SKM-1 (cell line): ENCODE results near the gene DPEP1.
"Not testable (repeated sequence)": the region's sequence is repeated elsewhere in the genome, so short reads cannot be mapped to it uniquely, and the experiment has no call there.

Experiments used
- DNase-seq: peaks from one replicate; lab custom pipeline; 2025; ENCODE audit not compliant: unreplicated experiment; lab: John Stamatoyannopoulos, UW

The DPEP1 gene

DNA sequence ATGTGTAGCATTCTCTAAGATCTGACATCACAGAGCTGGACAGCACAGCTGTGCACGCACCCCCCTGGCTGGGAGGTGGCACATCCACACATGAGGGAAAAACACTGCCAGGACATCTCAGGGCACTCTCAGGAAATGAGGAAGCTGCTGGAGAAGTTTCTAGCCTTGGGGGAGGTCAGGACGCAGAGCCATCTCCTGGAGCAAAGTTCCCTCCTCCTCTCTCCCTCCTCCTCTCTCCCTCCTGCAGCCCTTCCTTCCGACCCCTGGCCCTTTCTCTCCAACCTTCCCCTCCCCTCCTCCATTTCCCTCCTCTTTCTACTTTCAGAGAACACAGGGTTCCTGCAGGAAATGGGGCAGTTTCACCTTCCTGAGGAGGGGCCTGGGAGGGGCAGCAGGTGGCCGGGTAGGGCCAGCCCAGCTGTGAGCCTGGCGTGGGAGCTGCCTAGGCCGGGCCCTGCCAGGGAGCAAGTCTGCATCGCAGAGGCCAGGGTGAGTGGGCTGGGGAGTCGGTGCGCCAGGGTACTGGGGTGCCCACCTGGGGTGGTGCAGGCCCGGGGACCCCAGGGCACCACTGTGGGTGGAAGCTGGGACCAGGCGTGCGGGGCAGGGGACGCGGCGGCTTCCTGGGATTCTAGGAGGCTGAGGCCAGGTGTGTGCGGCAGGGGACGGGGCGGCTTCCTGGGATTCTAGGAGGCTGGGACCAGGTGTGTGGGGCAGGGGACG lies at the start of gene DPEP1:
DPEP1 (plus strand) TSS at position 412 of the 723 bp plus-strand sequence. CDS start 16,769 bp downstream, outside the sequence.
- no peak for DNase-seq

DNA sequence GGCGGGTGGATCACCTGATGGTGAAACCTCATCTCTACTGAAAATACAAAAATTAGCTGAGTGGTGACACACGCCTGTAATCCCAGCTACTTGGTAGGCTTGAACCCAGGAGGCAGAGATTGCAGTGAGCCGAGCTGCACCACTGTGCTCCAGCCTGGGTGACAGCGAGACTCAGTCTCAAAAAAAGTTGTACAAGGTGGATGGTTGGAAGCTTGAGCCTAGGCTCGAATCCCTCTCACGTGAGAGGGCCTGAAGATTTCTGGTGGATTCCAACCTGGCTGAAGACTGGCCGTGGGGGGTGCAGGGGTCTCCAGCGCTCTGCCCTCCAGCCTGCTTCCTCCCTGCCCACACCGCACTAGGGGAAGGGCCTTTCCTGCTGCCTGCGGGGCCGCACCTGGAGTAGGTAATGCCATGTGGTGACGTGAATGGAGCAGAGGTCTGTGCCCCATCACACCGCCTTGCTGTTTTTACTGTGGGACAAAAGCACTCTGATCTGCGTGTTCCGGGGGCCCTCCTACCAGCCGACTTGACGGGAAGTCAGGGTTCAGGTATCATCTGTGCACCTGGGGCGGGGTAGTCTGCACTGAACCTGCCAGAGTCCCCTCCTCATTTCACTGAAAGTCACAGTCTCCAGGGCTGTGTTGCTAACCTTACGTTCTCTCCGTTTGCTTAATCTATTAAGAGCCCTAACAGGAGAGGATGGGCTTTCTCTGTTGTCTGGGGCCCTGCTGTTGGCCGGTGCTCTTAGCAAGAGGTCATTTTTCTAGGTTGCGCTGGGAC lies 48.8 kb upstream of the DPEP1 start:
- no peak for DNase-seq

DNA sequence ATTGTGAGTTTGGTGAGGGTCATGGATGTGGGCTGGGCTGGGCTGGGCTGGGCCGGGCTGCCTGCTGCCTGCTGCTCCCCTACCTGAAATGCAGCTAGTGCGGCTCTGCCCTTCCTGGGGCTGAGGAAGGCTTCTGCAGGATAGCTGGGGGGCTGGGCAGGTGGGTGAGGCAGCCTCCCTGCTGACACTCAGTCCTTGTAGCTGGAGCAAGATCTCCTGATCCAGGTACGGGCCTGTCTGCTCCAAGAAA lies 48.3 kb upstream of the DPEP1 start:
- DNase-seq: no peak

DNA sequence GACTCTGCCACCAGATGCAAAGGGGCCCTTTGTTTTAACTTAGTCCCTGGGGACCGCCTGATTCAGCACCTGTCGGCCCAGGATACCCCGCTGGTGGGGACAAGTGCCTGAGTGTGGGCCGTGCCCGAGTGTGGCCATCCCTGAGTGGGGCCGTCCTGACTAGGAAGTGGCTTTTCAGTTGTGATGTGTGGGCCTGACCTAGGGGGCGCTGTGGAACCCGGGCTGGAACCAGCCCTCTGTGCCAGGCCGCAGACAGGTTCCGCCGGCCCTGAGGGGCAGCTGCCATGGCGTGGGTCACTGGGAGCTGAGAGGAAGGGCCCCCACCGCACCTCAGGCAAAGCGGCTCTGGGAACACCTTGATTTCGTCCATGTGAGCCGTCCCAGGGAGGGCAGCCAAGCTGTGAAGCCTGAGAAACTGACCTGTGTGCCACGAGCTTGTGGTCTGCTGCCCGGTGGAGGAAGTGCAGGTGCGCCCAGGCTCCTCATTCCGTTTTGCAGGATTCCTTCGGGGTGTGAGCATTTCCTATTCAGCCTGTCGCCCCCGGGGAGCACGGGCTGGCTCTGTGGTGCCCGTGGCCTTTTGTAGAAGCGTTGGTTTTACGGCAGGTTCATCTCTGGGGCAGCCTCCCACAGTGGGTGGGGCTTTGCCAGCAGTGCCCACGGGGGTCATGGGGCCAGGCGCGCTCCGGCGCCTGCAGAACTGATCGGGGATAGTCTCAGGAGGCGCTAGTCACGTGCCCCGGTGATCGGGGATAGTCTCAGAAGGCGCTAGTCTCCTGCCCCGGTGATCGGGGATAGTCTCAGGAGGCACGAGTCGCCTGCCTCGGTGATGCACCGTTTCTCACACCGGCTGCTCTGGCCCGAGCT lies 47.7 kb upstream of the DPEP1 start:
- peak; percentile 50 for DNase-seq

DNA sequence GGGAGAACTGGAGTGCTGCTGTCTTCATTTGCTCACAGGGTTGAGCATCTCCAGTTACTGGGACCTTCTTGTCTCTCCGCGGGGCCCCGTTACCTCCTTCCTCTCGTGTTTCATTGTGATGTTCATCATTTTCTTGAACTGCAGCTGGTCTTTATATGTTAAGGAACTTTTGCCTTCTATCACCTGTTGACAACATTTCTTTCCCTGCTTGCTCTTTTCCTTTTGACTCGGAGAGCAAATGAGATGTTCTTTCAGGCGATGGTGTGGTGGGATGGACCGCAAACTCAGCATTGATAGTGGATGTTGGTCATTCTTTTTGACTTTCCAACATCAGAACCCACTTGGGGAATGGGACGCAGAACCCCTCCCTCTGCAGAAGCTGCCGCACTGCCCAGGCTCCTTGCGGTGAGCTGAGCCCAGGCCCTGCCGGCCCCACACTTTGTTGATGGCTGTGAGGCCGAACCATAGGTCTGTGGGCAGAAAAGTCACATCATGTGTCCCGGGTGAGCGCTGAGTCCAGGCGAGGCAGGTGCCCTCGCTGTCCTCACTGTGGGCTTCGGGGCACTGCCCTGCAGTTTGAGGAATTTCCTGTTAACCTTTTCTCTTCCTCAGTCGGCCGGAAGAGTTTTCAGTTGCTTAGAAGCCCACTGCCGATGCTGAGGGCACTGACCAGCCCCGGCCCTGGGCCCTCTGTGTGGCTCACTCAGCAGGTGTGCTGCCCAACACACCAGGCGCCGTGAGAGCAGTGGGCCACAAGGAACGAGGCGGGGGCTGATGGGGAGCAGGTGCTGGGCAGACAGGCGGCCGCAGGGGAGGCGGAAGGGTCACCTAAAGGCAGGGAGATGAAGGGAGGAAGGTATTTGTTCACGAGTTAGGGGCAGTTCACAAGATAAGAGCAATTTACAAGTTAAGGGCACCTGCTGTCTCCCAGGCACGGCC lies 45.5 kb upstream of the DPEP1 start:
- DNase-seq: no peak

DNA sequence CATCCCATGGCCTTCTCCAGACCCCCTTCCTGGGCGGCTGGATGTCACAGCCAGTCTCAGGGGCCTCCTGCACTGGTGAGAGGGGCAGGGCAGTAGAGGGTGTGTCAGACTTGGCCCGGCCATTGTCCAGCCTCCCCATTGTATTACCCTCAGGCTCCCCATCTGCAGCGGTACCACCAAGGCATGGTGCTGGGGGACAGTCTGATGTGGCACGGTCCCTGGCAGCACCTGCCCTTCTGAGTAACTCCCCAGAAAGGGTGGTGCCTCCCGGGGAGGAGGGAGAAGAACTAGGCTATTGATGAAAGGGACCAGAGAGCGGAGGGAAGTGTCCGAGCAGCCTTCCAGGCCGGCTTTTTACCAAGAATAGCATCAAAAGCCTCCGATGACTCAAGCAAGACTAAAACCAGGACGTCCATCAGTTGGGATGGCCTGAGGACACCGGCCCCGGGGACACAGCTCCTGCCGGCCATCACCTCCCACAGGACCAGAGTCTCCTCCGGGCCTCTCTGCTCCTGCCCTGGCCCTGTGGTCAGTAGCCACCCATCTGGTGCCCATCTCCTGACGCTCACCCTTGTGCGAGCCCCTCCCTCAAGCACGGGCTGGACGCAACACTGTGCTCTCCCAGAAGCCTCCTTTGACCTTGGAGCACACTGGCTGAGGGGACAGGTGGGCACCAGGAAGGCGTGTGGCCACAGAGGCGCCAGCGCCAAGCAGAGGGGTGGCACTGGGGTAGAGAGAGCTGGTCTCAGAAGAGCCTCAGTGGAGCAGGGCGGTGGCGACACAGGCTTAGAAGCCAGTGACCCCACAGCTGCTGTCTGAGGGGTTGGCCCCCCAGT lies 43.7 kb upstream of the DPEP1 start:
- no peak for DNase-seq

DNA sequence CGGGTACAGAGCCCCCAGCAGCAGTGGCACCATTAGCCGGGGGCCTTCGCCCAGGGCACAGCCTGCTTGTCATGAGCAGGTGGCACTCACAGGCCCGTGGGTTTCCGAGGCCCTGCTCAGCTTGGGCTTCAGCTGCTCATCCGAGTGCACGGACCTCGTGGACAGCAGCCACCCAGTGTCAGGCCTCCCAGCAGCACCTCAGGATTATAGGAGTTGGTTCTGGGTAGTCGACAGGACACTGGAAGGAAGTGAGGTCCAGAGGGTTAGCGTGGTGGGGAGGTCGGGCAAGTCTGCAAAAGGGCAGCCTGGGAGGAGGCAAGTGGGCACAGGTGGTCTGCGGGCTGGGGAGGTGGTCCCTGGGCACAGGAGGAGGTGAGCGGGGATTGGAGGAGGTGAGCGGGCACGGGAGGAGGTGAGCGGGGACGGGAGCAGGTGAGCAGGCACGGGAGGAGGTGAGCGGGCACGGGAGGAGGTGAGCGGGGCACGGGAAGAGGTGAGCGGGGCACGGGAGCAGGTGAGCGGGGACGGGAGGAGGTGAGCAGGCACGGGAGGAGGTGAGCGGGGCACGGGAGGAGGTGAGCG lies 43.0 kb upstream of the DPEP1 start:
- no peak for DNase-seq

DNA sequence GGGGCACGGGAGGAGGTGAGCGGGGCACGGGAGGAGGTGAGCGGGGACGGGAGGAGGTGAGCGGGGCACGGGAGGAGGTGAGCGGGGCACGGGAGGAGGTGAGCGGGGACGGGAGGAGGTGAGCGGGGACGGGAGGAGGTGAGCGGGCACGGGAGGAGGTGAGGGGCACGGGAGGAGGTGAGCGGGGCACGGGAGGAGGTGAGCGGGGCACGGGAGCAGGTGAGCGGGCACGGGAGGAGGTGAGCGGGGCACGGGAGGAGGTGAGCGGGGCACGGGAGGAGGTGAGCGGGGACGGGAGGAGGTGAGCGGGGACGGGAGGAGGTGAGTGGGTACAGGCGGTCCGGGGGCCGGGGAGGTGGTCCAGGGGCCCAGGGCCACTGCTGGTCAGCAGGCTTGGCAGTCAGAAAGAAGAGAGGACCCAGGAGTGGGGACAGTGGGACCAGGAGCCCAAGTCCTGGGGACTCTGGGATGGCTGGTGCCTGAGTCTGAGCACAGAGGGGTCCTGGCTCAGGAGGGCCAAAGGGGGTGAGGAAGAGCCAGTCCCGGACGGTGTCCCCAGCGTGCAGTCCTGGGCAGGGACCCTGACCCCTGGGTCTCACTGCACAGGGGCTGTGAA lies 42.4 kb upstream of the DPEP1 start:
- not testable (repeated sequence) for DNase-seq

DNA sequence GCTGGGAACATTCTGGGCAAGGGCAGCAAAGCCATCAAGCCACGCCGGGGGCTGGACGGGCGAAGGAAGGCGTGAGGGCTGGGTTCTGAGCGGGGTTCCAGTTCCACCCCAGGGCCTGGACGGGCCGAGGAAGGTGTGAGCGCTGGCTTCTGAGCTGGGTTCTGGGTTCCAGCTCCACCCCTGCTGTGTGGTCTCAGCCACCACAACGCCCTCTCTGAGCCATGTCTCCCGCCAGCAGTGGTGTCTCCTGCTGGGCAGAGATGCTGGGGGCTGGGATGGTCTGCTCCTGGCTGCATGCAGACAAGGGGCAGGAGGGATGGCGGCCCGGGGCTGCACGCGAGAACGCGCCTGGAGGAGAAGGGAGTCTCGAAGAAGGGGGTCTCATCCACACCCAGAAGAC lies 41.8 kb upstream of the DPEP1 start:
- DNase-seq: no peak

DNA sequence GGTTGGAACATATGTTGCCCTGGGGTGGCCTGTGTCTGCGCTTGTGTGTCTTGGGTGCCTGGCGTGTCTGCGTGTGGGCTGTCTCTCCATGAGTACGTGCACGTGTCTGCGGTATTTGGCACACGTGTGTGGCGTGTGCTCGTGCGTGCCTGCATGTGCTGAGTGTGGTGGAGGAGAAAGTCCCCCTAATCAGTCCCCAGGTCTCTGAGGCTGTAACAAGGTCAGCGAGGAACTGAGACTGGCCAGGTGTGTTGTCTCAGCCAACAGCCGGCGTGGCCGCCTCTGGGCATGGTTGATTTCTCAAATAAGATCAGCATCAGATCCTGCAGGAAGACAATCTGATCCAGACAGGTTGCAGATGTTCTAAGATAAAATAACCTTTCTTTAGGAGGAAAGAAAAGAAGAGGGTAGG lies 41.4 kb upstream of the DPEP1 start:
- no peak for DNase-seq

DNA sequence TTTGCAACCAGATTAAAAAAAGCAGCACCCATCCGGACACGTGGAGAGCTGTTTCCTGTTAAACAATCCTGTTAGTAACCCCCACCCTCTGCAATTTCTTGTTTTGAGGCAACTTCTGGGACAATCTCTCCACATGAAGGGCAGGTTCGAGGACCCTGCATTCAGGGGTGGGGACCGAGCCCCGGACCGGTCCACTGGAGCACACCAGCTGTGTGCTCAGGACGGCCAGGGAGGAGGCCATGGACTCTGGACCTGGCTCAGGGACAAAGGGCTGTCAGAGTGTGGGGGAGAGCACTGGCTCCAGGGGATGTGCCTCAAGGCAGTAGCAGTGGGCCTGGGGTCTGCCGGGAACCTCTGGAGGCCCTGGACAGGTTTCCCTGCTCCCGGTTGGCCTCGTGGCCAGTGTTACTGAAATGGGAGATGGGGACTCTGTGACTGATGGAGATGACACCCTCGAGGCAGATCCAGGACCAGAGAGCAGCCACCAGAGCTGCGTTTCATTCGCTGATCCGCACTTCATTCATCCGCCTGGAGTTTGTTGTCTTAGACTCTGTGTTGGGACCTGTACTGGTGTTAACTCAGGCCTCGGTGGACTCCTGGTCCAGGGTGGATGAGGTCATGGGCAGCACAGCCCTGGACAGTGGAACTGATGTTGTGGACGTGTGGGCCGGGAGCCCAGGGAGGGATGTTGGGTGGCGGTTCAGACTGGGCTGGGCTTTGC lies 40.8 kb upstream of the DPEP1 start:
- DNase-seq: no peak

DNA sequence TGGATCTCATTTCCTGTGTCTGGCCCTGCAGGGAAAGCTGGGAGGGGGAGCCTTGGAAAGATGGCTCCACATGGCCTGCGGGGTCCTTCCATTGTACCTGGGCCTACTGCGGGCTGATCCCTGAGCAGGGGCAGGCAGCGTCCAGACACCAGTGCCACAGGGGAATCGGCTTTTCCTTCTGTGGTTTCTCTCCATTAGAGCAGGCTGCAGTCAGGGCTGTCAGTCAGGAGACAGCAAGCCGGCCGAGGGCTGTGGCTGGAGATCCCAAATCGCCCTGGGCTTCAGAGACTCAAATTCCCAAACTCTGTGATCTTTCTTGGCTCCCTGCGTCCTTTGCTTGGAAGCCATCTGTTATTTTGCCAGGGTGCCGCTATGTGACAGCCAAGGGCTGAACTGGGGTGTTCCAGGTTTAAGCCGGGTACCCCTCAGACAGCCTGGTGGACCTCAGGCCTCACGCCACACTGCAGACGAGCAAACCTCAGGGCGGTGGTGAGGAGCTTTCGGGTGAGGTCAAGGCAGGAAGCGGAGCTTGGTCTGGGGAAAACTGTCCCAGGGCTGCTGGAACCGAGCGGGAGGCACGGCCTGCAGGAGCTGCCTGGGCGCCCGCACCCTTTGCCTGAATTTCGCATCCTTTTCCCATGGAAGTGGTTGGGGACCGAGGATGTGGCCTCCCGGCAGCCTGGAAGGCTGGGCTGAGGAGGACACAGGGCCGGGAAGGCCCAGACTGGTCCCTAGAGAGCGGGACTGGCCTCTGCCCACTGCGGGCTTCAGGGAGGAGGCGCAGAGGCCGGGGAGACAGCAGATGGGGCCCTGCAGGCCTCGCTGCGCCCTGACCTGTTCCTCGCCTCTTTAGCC lies 39.4 kb upstream of the DPEP1 start:
- DNase-seq: no peak

DNA sequence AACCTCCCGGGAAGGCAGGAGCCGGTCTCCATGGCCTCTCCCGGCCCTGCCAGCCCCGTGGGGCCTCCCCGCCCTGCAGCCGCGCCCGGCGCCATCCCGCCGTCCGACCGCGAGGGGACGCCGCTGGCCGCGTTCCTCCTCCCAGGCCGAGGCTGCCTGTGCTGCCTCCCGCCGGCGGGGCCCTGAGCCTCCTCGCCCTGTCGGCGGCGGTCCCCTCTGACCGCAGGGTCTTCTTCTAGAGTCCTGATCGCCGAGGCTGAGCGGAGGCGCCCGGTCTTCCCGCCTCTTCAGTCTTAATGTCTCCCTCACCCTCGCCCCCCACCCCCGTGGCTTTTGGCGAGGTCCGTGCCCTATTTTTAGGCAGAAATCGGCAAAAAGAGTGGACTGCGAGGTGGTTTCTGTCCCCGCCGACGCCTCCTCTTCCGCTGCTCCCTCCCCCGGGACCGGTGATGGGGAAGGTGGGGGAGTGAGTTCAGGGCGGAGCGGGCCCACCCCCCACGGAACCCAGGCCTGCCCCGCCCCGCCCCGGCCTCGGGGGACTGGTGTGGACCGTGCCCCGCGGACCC lies 38.7 kb upstream of the DPEP1 start:
- DNase-seq: peak; percentile 68

DNA sequence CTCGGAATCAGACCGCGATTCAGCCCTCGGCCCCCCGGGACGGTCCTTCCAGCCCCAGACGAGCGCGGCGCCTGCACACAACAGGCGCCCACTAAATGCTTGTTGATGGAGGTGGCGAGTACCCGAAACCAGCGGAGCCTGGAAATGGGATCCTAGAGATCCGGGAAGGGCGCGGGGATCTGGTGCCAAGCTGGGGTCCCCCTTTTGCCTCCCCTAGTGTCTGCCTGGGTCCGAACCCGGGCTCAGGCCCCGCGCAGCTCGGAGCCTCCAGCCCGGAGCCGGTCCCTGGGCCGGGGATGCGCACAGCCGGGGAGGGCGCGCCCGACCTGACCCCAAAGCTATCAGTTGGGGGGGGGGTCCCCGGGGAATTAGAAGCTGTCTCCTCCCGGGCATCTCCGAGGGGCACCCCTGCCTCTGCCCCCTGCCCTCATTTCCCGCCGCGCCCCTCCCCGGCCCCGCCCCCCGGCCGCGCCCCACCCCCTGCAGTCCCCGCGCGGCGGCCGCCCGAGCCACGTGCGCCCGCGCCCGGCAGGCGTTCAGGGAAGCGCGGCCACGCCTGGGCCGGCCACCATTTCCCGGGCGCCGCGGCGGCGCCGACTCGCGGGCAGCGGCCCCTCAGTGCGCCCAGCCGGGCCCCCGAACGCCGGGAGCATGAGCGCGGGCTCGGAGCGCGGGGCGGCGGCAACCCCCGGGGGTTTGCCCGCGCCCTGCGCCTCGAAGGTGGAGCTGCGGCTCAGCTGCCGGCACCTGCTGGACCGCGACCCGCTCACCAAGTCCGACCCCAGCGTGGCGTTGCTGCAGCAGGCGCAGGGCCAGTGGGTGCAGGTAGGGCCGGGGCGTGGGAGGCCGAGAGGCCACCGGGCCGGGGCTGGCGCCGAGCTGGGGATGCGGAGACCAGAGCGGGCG lies 37.9 kb upstream of the DPEP1 start, which contains the start of gene CPNE7:
CPNE7 (plus strand) TSS at position 512 of the 906 bp plus-strand sequence; CDS start at position 652, 140 bp downstream.
- no peak for DNase-seq

DNA sequence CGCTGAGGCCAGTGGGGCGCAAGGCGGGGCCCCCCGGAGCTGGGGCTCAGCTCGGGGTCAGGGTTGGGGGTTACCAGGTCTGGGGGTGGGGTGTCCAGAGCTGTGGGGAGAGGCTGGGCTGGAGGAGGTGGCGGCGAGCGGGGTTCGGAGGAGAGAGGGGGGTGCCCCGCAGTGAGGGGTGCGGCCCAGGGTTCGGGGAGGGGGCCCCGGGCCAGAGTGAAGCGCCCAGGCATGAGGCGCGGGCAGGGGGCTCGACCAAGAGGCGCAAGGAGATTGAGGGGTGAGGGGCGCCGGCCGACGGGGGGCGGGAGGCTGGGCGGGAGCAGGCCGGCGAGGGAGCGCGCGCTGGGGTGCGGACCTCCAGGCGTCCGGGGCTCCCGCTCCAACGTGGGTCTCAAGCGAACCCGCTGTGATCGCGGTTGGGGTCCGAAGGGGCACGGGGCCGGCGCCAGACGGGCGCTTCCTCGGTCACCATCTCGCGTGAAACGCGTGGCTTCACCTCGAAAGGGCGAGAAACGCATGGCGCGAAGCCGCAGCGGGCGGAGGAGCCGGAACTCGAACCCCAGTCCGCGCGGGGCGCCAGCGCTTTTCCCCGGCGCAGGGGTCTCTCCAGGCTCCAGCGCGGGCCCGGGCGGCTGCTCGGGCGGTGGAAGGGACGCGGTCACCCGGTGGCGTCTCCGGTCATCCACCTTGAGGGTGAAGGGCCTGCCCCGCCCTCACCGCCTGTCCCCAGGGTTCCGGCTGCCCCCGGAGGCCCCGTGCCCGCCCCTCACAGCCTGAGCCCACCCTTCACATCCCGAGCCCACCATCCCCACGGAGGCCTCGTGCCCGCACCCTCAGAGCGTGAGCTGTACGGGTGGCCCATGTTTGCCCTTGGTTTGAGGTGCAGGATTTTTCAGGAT lies 37.0 kb upstream of the DPEP1 start:
- no peak for DNase-seq
